H1 (cell line): ENCODE measurements around the gene DHX29. TPM values are rescaled to one million over a fixed set of nuclear protein-coding genes. Genes with fewer than 3 reads are reported as not detected.

Experiments
- CTCF ChIA-PET: fragments of 300-600 bp; sonication (Branson Sonifier 250); formaldehyde crosslinking; loops from one replicate; lab custom pipeline; 2021; ENCODE audit not compliant: partially characterized antibody; lab: Charles Lee
- POLR2A ChIA-PET: fragments of 300-600 bp; sonication (Branson Sonifier 250); formaldehyde crosslinking; loops from one replicate; lab custom pipeline; 2021; ENCODE audit warnings: inconsistent platforms; ENCODE audit not compliant: partially characterized antibody; lab: Charles Lee
- DNase-seq, 2 experiments: peaks; one replicate each; pipeline versions ENCODE4 v3.0.0 to v3.0.0-alpha.2; 2010 to 2022; ENCODE audit warnings: low spot score in 2 of 2, low read depth in 1 of 2, mixed read lengths in 1 of 2
- FAIRE-seq: peaks from 2 replicates; lab custom pipeline; 2011; peaks lifted over from hg19 to GRCh38; lab: Jason Lieb, UNC
- H2AFZ ChIP-seq: 2 replicates; pipeline ENCODE4 v1.8.1; 2012; ENCODE audit warnings: low read length, inconsistent platforms
- H2AK5ac ChIP-seq: 2 replicates; pipeline ENCODE4 v1.6.1; 2013; ENCODE audit warnings: low read depth, low read length
- H2BK120ac ChIP-seq: replicated peaks from 2 replicates; pipeline ENCODE3; 2013; ENCODE audit warnings: low read depth, low read length, inconsistent platforms
- H2BK12ac ChIP-seq: 2 replicates; pipeline ENCODE4 v1.6.1; 2013; ENCODE audit warnings: low read depth, low read length
- H2BK15ac ChIP-seq: 2 replicates; pipeline ENCODE4 v1.6.1; 2013; ENCODE audit warnings: low read length
- H2BK20ac ChIP-seq: 2 replicates; pipeline ENCODE4 v1.6.1; 2013; ENCODE audit warnings: low read length
- H2BK5ac ChIP-seq: 2 replicates; pipeline ENCODE4 v1.6.1; 2013; ENCODE audit warnings: low read depth, low read length
- H3K14ac ChIP-seq: 2 replicates; pipeline ENCODE4 v1.6.1; 2013; ENCODE audit warnings: inconsistent platforms; ENCODE audit not compliant: insufficient read length
- H3K18ac ChIP-seq: 2 replicates; pipeline ENCODE4 v1.6.1; 2013; ENCODE audit warnings: low read length; ENCODE audit errors: extremely low read depth
- H3K23ac ChIP-seq: 2 replicates; pipeline ENCODE4 v1.6.1; 2013; ENCODE audit warnings: inconsistent platforms; ENCODE audit not compliant: insufficient read length
- H3K23me2 ChIP-seq: 2 replicates; pipeline ENCODE4 v1.6.1; 2013; ENCODE audit warnings: low read depth, low read length
- H3K27ac ChIP-seq: 2 replicates; pipeline ENCODE4 v1.6.1; 2011; ENCODE audit warnings: low read depth, low read length, inconsistent platforms
- H3K27me3 ChIP-seq, 4 experiments: replicated peaks in 1 of 4; 1 replicate in 1 of 4; 2 replicates in 3 of 4; pipeline versions ENCODE4 v1.6.1 to v1.8.1; 2011 to 2013; ENCODE audit warnings: low read length in 3 of 4, mild to moderate bottlenecking in 3 of 4, inconsistent platforms in 2 of 4, mixed read lengths in 2 of 4, moderate library complexity in 1 of 4; ENCODE audit not compliant: control insufficient read depth in 3 of 4, insufficient read depth in 3 of 4; ENCODE audit errors: extremely low read depth in 1 of 4
- H3K36me3 ChIP-seq, 4 experiments: 2 replicates each; pipeline versions ENCODE4 v1.6.1 to v1.8.1; 2011 to 2013; ENCODE audit warnings: mild to moderate bottlenecking in 4 of 4, low read length in 3 of 4, moderate library complexity in 2 of 4, control low read depth in 1 of 4, inconsistent platforms in 1 of 4; ENCODE audit not compliant: insufficient read depth in 4 of 4, control insufficient read depth in 2 of 4
- H3K4ac ChIP-seq: replicated peaks from 2 replicates; pipeline ENCODE3; 2013; ENCODE audit warnings: low read length, low read depth, mixed read lengths, inconsistent platforms; ENCODE audit not compliant: insufficient read length
- H3K4me1 ChIP-seq, 4 experiments: replicated peaks in 1 of 4; 1 replicate in 1 of 4; 2 replicates in 3 of 4; pipeline versions ENCODE4 v1.6.1 to v1.8.1; 2011 to 2013; ENCODE audit warnings: low read length in 3 of 4, inconsistent platforms in 2 of 4, mixed read lengths in 1 of 4; ENCODE audit not compliant: insufficient read depth in 4 of 4, control insufficient read depth in 3 of 4
- H3K4me2 ChIP-seq, 2 experiments: 2 replicates each; pipeline versions ENCODE4 v1.6.1 to v1.8.1; 2011 to 2013; ENCODE audit warnings: low read depth in 2 of 2, low read length in 2 of 2, control low read depth in 1 of 2, inconsistent platforms in 1 of 2, mild to moderate bottlenecking in 1 of 2; ENCODE audit not compliant: insufficient read depth in 1 of 2
- H3K4me3 ChIP-seq, 4 experiments: fragments of 200-600, 300-600 bp in 1 of 4; sonication (generic), shearing (Covaris generic), sonication (Bioruptor Twin) in 1 of 4; 2 replicates each; pipeline versions ENCODE4 v1.5.1 to v1.8.1; 2011 to 2016; ENCODE audit warnings: low read length in 4 of 4, low read depth in 3 of 4, control low read depth in 2 of 4, inconsistent platforms in 2 of 4, mild to moderate bottlenecking in 2 of 4, mixed read lengths in 1 of 4, moderate library complexity in 1 of 4; ENCODE audit not compliant: insufficient read depth in 2 of 4; ENCODE audit errors: extremely low read depth in 1 of 4
- H3K56ac ChIP-seq: replicated peaks from 2 replicates; pipeline ENCODE3; 2013; ENCODE audit warnings: low read depth, mild to moderate bottlenecking, mixed read lengths, low read length, inconsistent platforms; ENCODE audit not compliant: insufficient read length
- H3K79me1 ChIP-seq: 2 replicates; pipeline ENCODE4 v1.6.1; 2013; ENCODE audit warnings: low read depth, low read length, control low read depth
- H3K79me2 ChIP-seq, 2 experiments: 2 replicates each; pipeline versions ENCODE4 v1.6.1 to v1.8.1; 2012 to 2013; ENCODE audit warnings: low read length in 2 of 2, mild to moderate bottlenecking in 2 of 2, inconsistent platforms in 1 of 2; ENCODE audit not compliant: insufficient read depth in 2 of 2, control insufficient read depth in 1 of 2
- H3K9ac ChIP-seq, 4 experiments: replicated peaks in 1 of 4; 1 replicate in 1 of 4; 2 replicates in 3 of 4; pipeline versions ENCODE4 v1.6.1 to v1.8.1; 2011 to 2013; ENCODE audit warnings: low read depth in 3 of 4, low read length in 3 of 4, control low read depth in 2 of 4, mild to moderate bottlenecking in 2 of 4, moderate library complexity in 2 of 4, inconsistent platforms in 1 of 4; ENCODE audit errors: extremely low read depth in 1 of 4
- H3K9me3 ChIP-seq, 2 experiments: 2 replicates each; pipeline versions ENCODE4 v1.6.1 to v1.8.1; 2012 to 2013; ENCODE audit warnings: mild to moderate bottlenecking in 2 of 2, moderate library complexity in 2 of 2, control low read depth in 1 of 2, inconsistent platforms in 1 of 2, low read depth in 1 of 2, low read length in 1 of 2, mixed read lengths in 1 of 2; ENCODE audit not compliant: insufficient read depth in 2 of 2
- H4K20me1 ChIP-seq, 2 experiments: replicated peaks in 1 of 2; 2 replicates each; pipeline versions ENCODE3 to v1.8.1; 2011 to 2013; ENCODE audit warnings: inconsistent platforms in 2 of 2, low read length in 2 of 2, mild to moderate bottlenecking in 1 of 2; ENCODE audit not compliant: insufficient read depth in 2 of 2, control insufficient read depth in 1 of 2
- H4K5ac ChIP-seq: 2 replicates; pipeline ENCODE4 v1.6.1; 2013; ENCODE audit warnings: low read length, low read depth, mixed read lengths, inconsistent platforms; ENCODE audit not compliant: insufficient read length
- H4K8ac ChIP-seq: 2 replicates; pipeline ENCODE4 v1.8.0; 2013; ENCODE audit warnings: mild to moderate bottlenecking, moderate library complexity, low read length, inconsistent platforms; ENCODE audit not compliant: insufficient read depth; ENCODE audit errors: extremely low read depth
- H4K91ac ChIP-seq: replicated peaks from 2 replicates; pipeline ENCODE3; 2013; ENCODE audit warnings: low read length, mixed read lengths, inconsistent platforms; ENCODE audit not compliant: insufficient read length
- TCF12 ChIP-seq: IDR thresholded peaks from 2 replicates; pipeline ENCODE4 v1.6.1; 2011; ENCODE audit warnings: low read depth, mild to moderate bottlenecking, low read length
- ZNF274 ChIP-seq: IDR thresholded peaks from 2 replicates; pipeline ENCODE4 v1.7.0; 2012; ENCODE audit warnings: low read length, borderline replicate concordance; ENCODE audit errors: extremely low read depth
- WGBS, 2 experiments: shearing (Covaris generic) in 1 of 2; methylation state at CpG; one replicate each; pipeline versions ENCODE4 v1.1.6 to v1.1.7; 2013 to 2015; ENCODE audit warnings: low lambda C conversion rate in 2 of 2, mixed read lengths in 2 of 2, inconsistent platforms in 1 of 2, low coverage in 1 of 2, missing lambda C conversion rate in 1 of 2; ENCODE audit not compliant: insufficient replicate concordance in 2 of 2, insufficient coverage in 1 of 2, insufficient read length in 1 of 2; ENCODE audit errors: extremely low coverage in 1 of 2, missing lambda C conversion rate in 1 of 2; 5-methylcytosine and 5-hydroxymethylcytosine counted together
- polyA plus RNA-seq, 7 experiments: library from polyadenylated mRNA; depleted of rRNA in 3 of 7; stranded (reverse) in 5 of 7; unstranded in 2 of 7; fragments of >200 nt in 5 of 7; fragments of 200-250 nt in 2 of 7; gene quantifications; 1 replicate in 5 of 7; 2 replicates in 1 of 7; 4 replicates in 1 of 7; pipeline versions ENCODE4 v1.2.1 to v1.2.3, GENCODE V29; 2011 to 2013; ENCODE audit warnings: missing spikeins in 2 of 7, mixed read lengths in 2 of 7
- total RNA-seq: library from RNA; stranded (reverse); fragmentation: NEBNext Ultra II Directional; extraction: Animal tissue kit (Norgen Biotek cat#: 25700); gene quantifications from 2 replicates; pipeline ENCODE4 v1.2.1, GENCODE V29; 2021

DHX29 gene
- total and polyA plus RNA-seq, 2 of the 8 experiments (the other 6 are each of a cell fraction or from before 2014, with no cell fraction given), result 3.4 to 32.1 TPM

DNA sequence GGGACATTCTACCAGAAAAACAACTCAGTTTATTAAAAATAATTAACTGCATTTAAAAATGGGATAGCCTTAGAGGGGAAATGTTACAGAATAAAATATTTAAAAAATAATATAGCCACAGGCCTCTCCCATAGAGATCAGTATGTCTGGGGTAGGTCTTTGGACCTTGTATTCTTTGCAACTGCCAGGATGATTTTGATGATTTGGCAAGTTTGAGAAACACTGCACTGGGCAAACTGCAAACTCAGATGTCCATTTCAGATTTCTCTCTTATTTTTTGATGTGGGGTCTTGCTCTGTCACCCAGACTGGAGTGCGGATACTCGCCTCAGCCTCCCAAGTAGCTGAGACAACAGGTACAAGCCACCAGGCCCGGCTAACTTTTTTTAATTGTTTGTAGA is 49.2 kb downstream of the DHX29 start:
- no peak overlapping the region for H3K4me3 ChIP-seq
- no peak overlapping the region for H2BK5ac ChIP-seq
- H4K91ac ChIP-seq, result no peak overlapping the region
- ChIA-PET CTCF (interaction anchor here (0.6 to 2.0 kb wide), 2 partner anchors 435 to 790 kb away, joined by 3 to 5 read pairs; no protein-coding TSS in a partner anchor), POLR2A (no interaction called here)
- H2AFZ ChIP-seq, result no peak overlapping the region
- no peak overlapping the region for H3K4me2 ChIP-seq
- H3K36me3 ChIP-seq, result peaks cover 2 to 33% (median 4%) of the 10 kb centered on the region in 4 experiments; a peak in 4 of 8 replicates
- WGBS, 2 experiments, result 91% methylated on average over 3 of the region's 3 CpGs; no CpG with 5 or more reads in 1 of the 2 experiments
- no peak overlapping the region for H4K8ac ChIP-seq
- no peak overlapping the region for H3K9ac ChIP-seq
- no peak overlapping the region for H2BK20ac ChIP-seq
- no peak overlapping the region for H3K56ac ChIP-seq
- no peak overlapping the region for H3K14ac ChIP-seq
- H3K23ac ChIP-seq, result no peak overlapping the region
- no peaks in the 10 kb centered on the region for H3K23me2 ChIP-seq
- no peak overlapping the region for H2BK15ac ChIP-seq
- H2BK120ac ChIP-seq, result no peak overlapping the region
- no peak overlapping the region for H3K4ac ChIP-seq
- no peaks in the 10 kb centered on the region for H4K20me1 ChIP-seq
- no peak overlapping the region for H2BK12ac ChIP-seq
- H4K5ac ChIP-seq, result no peak overlapping the region
- DNase-seq (no peak), FAIRE-seq (no peak)
- no peaks in the 10 kb centered on the region for H3K27me3 ChIP-seq
- H2AK5ac ChIP-seq, result no peak overlapping the region
- H3K79me1 ChIP-seq, result no peaks in the 10 kb centered on the region
- H3K4me1 ChIP-seq, result no peaks in the 10 kb centered on the region
- no peaks in the 10 kb centered on the region for H3K9me3 ChIP-seq
- H3K18ac ChIP-seq, result no peak overlapping the region
- no peaks in the 10 kb centered on the region for H3K79me2 ChIP-seq
- no peak overlapping the region for H3K27ac ChIP-seq
- TF ChIP-seq TCF12, result no peak
- no peak for TF ChIP-seq ZNF274
